HG02642 (cell line): Measurements from ENCODE around the gene PPP1R11.
"Not testable (repeated sequence)": the region's sequence is repeated elsewhere in the genome, so short reads cannot be mapped to it uniquely, and the experiment has no call there.

ENCODE experiments used
- ATAC-seq: cut with Tn5 transposase; IDR thresholded peaks from one replicate; pipeline ENCODE4 v1.9.1; 2021; ENCODE audit warnings: mild to moderate bottlenecking; ENCODE audit not compliant: unreplicated experiment, poor library complexity

PPP1R11 gene

GRCh38 chr6:30118691-30119090, 51.7 kb downstream of the PPP1R11 start:
- not testable (repeated sequence) for ATAC-seq
